Stimulated activated CD4-positive, alpha-beta T cell treated with anti-CD3 and anti-CD28 coated beads, Interleukin-15, amount 100 ng/mL, for 24 hours (primary cell): ENCODE data around the gene GLRA3.
"Not testable (repeated sequence)": the region's sequence is repeated elsewhere in the genome, so short reads cannot be mapped to it uniquely, and the experiment has no call there.

Experiments used
- DNase-seq: peaks from one replicate; pipeline ENCODE4 v3.0.0-alpha.2; 2020

Gene GLRA3

DNA sequence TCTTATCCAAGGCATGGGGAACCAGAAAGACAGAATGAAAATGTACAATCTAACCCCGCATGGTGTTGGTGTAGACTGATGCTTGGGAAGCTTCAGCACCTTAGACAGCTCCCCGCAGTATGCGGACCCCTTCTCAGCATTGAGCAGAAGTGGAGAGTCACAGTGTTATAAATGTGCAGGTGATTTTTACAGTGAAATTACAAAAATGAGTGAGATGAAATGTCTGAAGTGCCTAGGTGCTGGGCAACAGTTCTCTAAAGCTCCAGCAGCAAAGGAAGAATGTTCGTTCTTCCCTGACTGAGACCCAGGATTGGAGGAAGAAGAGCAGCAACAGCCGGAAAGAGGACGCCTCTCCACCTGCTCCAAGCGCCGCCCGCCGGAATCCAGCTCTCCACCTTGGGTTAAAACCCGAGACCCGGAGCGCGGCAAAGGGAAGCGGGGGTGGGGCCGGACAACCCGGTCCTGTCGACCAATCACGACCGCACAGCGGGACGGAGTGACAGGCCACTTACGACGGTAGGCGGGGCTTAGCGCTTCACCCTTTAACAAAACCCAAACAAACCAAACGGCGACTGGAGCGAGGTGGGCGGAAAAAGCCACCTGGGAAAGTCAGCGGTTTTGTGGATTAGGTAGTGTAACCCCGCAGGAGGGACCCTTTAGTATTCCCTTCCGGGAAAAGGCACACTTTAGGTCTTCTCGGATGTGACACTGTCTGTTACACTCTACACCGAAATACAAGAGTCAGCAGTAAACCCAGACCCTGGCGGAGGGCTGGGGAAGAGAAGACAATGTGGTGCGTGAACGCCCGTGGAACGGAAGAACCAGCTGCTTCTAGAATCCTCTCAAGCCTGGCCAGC lies at the start of gene GLRA3:
TSS of gene GLRA3 (minus strand) at position 403 of the 857 bp plus-strand sequence. CDS start 436 bp downstream, outside the sequence.
- peak; percentile 16 for DNase-seq

- no peak for DNase-seq
Measured at GRCh38 chr4:174874898-174875297, 45.9 kb upstream of the GLRA3 start.

GRCh38 chr4:174873931-174874330 lies 44.9 kb upstream of the GLRA3 start:
- no peak for DNase-seq

GRCh38 chr4:174873146-174873545 lies 44.1 kb upstream of the GLRA3 start:
- not testable (repeated sequence) for DNase-seq

- DNase-seq = no peak
Measured at GRCh38 chr4:174871407-174871806, 42.4 kb upstream of the GLRA3 start.

DNA sequence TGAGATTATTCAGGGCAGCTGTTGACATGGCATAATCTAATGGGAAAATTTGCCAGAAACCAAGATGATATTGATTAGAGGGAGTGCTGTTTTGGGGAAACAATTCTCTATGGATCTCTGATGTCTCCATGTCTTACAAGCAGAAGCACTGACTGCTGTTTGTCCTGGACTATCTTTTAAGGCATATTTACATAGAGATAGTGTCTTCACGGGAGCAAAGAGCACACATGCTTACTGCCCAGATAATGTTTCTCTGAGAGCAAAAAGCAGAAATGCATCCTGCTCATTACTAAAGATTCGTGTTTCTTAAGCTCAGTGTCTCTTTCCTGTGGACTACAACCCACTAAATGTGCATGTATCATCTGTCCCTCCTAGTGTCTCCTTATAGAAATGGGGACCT lies 41.3 kb upstream of the GLRA3 start:
- DNase-seq = no peak

DNA sequence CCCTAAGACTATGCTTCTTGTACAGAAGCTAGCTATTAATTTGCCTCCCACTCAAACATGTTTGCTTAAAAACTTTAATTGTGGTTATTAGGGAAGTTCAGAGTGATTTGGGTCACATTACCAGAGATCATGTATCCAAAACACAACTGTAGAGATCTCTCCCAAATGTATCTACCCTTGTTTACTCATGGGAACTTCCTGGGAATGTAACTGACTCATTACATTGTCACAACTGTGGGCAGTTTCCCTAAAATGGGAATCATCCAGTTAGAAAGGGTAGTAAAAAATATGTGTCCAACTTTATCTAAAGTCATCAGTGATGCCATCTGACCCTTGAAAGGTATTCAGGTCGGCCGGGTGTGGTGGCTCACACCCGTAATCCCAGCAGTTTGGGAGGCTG lies 40.3 kb upstream of the GLRA3 start:
- no peak for DNase-seq

- no peak for DNase-seq
Measured at GRCh38 chr4:174867903-174868302, 38.9 kb upstream of the GLRA3 start.

- no peak for DNase-seq
Measured at GRCh38 chr4:174865418-174865985, 36.5 kb upstream of the GLRA3 start.

GRCh38 chr4:174864031-174864430 lies 35.0 kb upstream of the GLRA3 start:
- DNase-seq = no peak

- DNase-seq = no peak
Measured at GRCh38 chr4:174860588-174860987, 31.5 kb upstream of the GLRA3 start.

DNA sequence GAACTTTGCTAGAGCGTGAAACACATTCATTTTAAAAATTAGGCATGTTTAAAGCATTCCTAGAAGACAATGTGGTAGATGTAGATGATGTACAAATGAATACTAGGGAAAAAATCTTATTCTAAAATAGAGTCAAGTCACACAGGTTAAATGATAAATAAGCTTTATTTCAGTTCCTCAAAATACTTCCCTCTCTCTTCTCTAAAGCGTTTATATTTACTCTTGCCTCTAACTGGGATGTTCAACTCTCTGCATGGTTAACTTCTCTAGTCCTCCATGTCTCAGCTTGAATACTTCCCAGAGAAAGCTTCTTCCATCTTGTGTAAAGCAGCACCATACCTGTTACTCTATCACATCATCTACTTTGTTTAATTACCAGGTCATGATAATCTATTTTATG lies 30.9 kb upstream of the GLRA3 start:
- no peak for DNase-seq

DNA sequence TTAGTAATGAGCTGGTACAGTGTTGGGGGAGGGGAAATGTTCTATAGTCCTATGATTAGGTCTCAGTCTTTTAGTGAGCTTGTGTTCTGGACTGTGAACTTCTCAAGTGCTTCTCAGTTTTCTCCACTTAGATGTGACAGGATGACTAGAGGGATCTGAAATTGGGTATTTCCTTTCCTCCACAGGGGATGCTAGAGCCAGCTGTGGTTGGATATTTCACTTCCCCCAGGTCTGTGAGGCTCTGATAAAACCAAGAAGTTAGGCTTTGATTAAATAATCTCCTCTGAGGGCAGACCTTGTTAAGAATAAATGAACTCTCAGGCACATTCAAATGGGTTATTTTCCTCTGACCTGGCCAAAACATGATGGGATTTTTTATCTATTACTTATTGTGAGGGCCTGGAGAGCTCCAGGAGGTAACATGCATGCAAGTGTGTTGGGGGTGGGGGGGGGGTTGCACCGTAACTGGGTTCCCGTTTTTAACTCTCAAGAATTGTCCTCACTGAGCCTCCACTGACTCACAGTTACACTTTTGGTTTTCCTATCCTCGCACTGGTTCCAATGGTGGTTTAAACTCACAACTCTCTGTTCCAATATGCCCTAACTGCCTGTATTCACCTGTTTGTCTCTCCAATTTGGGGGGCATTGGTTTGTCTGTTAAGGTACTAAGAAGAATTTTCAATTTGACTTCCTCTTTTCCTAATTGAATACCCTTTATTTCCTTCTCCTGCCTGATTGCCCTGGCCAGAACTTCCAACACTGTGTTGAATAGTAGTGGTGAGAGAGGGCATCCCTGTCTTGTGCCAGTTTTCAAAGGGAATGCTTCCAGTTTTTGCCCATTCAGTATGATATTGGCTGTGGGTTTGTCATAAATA lies 28.1 kb upstream of the GLRA3 start:
- no peak for DNase-seq

DNA sequence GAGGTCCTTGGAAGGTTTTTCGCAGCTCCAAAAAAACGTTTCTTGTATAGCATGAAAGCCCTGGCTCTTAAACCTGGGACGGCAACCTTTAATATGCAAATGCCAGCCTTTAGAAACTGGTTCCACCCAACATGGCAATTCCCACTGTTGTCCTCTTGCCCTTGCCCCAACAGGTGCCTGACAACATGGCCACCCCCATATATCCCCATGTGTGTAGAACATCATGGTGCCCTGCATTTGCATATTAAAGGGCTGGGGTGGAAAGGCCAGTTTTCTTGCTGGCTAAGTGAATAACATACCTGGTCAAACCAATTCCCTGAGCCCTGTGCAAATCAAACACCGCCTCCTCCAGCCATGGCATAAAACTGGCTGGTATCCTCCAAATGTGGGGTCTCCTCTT lies 26.0 kb upstream of the GLRA3 start:
- DNase-seq = no peak

DNA sequence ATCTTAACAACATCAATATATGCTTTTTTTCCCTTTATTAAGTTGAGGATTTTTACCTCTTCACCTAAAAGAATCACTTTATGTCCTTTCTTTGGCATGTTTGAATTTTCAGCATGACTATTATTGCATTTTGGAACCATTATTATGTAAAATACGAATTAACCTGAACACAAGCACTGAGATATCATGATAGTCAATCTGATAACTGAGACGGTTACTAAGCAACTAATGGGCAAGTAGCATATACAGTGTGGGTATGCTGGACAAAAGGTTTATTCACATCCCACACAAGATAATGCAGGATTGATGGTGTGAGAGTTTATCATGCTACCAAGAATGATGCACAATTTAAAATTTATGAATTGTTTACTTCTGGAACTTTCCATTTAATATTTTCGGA lies 24.6 kb upstream of the GLRA3 start:
- no peak for DNase-seq

GRCh38 chr4:174848596-174848995 lies 19.5 kb upstream of the GLRA3 start:
- DNase-seq = no peak

DNA sequence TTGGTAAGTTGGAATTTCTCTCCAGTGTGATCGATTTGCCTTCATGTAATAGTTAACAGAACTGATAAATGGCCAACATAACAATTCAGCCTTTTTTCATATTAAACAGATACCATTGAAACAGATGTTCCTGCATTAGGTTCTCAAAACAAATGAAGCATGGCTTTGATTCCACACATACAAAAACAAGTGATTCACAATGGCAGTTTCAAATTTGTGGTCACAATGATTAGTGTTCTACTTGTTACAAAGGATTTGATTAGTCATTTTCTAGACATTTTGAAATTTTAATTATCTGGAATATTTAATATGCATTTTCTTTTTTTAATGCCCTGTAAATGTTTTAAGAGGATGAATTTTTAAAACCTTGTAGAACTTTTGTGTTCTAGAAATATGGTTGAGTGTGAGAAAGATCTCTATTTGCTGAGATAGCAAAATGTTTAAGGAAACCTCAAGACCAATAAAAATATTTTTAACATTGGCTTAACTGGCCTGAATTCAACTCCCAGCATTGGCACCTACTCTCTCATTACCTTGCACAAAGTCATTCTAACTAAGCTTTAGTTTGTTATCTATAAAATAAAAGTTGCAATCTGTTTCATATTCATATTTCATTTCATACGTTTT lies 18.9 kb upstream of the GLRA3 start:
- no peak for DNase-seq

DNA sequence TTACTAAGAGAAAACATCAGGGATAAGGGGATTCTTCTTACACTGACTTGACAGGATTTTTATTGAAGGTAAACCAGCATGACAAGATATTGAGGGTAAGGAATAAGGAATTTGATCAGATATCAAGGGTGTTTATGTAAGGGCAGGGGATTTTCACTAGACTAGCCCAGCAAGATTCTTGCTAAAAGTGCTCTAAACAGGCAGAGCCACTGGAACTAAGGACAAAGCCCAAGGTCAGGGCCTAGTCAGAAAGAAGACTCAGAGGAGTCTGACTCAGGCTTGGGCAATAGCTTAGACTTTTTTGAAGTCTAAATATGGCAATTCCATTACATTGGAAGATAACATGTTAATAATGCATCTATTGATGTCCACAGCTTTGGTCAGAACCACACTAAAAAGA lies 6.5 kb upstream of the GLRA3 start:
- no peak for DNase-seq

DNA sequence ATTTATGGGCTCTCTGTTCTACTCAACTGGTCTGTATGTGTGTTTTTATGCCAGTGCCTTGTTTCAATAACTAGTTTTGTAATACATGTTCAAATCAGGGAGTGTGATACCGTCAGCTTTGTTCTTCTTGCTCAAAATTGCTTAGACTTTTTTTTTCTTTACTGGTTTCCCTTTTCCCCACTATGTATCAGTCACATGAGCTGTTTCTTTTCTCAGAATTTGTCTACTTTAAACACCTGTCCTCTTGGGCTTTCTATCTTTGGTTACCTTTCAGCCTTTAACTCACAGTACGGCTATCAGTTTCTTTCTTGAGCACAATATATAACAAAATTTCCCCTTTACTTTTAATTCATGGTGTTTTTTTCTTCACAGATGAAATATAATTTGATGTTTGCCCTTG lies 5.4 kb upstream of the GLRA3 start:
- no peak for DNase-seq

- DNase-seq = no peak
Measured at GRCh38 chr4:174826660-174827059, 2.4 kb downstream of the GLRA3 start.

DNA sequence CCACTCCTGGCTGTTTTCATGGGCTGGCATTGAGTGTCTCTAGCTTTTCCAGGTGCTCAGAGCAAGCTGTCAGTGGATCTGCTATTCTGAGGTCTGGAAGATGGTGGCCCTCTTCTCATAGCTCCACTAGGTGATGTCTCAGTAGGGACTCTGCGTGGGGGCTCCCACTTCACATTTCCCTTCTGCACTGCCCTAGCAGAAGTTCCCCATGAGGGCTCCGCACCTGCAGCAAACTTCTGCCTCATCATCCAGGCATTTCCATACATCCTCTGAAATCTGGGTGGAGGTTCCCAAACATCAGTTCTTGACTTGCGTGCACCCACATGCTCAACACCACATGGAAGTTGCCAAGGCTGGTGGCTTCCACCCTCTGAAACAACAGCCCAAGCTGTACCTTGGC lies 13.8 kb downstream of the GLRA3 start:
- DNase-seq = no peak

GRCh38 chr4:174813292-174813691 lies 15.8 kb downstream of the GLRA3 start:
- no peak for DNase-seq

GRCh38 chr4:174810834-174811233 lies 18.2 kb downstream of the GLRA3 start:
- DNase-seq = no peak
